Stomach smooth muscle (tissue), 2 donors: ENCODE data around the gene HDGFL2.

ENCODE experiments used
- H3K27ac ChIP-seq: one replicate; pipeline ENCODE4 v1.7.0; 2013; ENCODE audit warnings: mild to moderate bottlenecking, low read length, inconsistent platforms
- H3K27me3 ChIP-seq, 2 donors: one replicate each; pipeline ENCODE4 v1.7.0; 2013; ENCODE audit warnings: low read length in 2 of 2; ENCODE audit not compliant: insufficient read depth in 2 of 2, control insufficient read depth in 1 of 2
- H3K36me3 ChIP-seq, 2 donors: one replicate each; pipeline ENCODE4 v1.7.0; 2013; ENCODE audit warnings: low read length in 2 of 2; ENCODE audit not compliant: control insufficient read depth in 2 of 2, insufficient read depth in 2 of 2
- H3K4me1 ChIP-seq: one replicate; pipeline ENCODE4 v1.7.0; 2013; ENCODE audit warnings: low read length; ENCODE audit not compliant: control insufficient read depth, insufficient read depth
- H3K4me3 ChIP-seq, 2 donors: one replicate each; pipeline ENCODE4 v1.7.0; 2013; ENCODE audit warnings: low read length in 2 of 2
- H3K9ac ChIP-seq, 2 donors: one replicate each; pipeline ENCODE4 v1.7.0; 2013; ENCODE audit warnings: low read length in 2 of 2, mild to moderate bottlenecking in 1 of 2
- H3K9me3 ChIP-seq, 2 donors: one replicate each; pipeline ENCODE4 v1.7.0; 2013; ENCODE audit warnings: low read length in 2 of 2; ENCODE audit not compliant: control insufficient read depth in 2 of 2
- donor health status: healthy.
- donor health status: Pancreatic carcinoma.

The HDGFL2 gene

GRCh38 chr19:4446704-4447200 is 25.3 kb upstream of the HDGFL2 start:
- peaks cover 21% of the 10 kb centered on the region for H3K4me1 ChIP-seq
- H3K27me3 ChIP-seq: no peaks in the 10 kb centered on the region
- no peak overlapping the region for H3K4me3 ChIP-seq
- no peak overlapping the region for H3K9ac ChIP-seq
- H3K36me3 ChIP-seq: peaks cover 33 to 42% of the 10 kb centered on the region in 2 donors
- H3K9me3 ChIP-seq: no peaks in the 10 kb centered on the region
- no peak overlapping the region for H3K27ac ChIP-seq

GRCh38 chr19:4447327-4448146 is 24.6 kb upstream of the HDGFL2 start:
- Histone ChIP-seq H3K27me3 (no peaks in the 10 kb centered on the region), H3K36me3 (peaks cover 37 to 49% of the 10 kb centered on the region in 2 donors), H3K27ac (peak overlapping the region; percentile 74), H3K4me3 (no peak overlapping the region), H3K9me3 (no peaks in the 10 kb centered on the region), H3K4me1 (peaks cover 21% of the 10 kb centered on the region), H3K9ac (no peak overlapping the region)

DNA sequence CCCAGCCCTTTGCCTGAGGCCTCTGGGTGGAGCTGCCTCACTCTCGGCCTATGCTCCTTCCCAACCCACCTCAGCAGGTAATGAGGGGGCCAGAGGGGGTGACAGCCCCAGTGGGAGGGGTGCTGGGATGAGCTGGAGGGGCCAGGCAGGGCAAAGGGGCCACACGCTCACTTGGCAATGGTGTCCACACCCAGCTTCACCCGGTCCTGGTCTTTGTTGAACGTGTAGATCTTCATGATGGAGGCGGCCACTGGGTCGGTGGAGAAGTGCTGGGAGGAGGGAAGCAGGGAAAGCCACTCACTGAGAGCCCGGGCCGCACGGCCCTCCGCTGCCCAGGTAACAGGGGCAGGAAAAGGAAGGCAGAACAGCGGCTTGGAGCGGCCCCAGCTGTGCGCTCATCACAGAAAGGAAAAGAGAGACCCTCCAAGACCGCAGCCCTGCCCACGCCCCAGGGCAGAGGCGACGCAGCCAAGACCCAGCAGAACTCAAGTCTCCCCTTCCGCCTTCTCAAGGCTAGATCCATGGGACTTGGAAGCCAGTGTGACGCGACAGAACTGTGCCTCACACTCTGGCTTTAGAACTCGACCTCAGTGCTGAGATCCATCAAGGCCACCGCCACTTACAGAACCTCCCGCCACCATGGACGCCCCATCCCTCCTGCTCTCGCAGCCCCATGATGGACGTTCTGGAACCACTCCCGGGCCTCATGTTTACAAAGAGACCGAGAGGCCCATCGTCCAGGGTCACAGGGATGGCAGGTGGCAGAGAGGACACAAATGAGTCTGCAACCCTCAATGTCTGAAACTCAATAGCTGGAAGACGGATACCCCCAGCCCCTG is 23.7 kb upstream of the HDGFL2 start:
- Histone ChIP-seq H3K9ac (peak overlapping the region; percentile 32 to 42), H3K36me3 (peaks cover 45 to 56% of the 10 kb centered on the region in 2 donors), H3K4me3 (no peak overlapping the region), H3K4me1 (peaks cover 21% of the 10 kb centered on the region), H3K9me3 (no peaks in the 10 kb centered on the region), H3K27me3 (no peaks in the 10 kb centered on the region), H3K27ac (peak overlapping the region; percentile 74)

GRCh38 chr19:4449022-4449638 is 23.0 kb upstream of the HDGFL2 start:
- Histone ChIP-seq H3K27me3 (no peaks in the 10 kb centered on the region), H3K4me3 (no peak overlapping the region), H3K9ac (peak overlapping the region; percentile 32 to 42), H3K9me3 (no peaks in the 10 kb centered on the region), H3K27ac (peak overlapping the region; percentile 74), H3K4me1 (peaks cover 21% of the 10 kb centered on the region), H3K36me3 (peaks cover 50 to 58% of the 10 kb centered on the region in 2 donors)

DNA sequence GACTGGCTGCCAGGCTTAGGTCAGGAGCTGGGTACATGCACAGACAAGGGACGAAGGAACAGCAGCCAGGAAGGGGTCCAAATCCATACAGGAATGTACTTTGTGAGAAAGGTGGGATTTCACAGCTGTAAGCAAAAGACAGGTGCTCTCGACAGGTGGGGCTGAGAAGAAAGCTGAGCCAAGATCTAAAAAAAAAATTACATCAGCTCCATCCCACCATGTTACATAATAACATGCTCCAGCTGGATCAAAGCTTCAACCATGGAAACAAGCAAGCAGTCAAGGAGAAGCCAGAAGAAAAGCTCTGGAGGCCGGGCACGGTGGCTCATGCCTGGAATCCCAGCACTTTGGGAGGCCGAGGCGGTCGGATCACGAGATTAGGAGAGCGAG is 22.5 kb upstream of the HDGFL2 start:
- Histone ChIP-seq H3K27ac (peak overlapping the region; percentile 74), H3K4me3 (no peak overlapping the region), H3K36me3 (peaks cover 49 to 58% of the 10 kb centered on the region in 2 donors)

DNA sequence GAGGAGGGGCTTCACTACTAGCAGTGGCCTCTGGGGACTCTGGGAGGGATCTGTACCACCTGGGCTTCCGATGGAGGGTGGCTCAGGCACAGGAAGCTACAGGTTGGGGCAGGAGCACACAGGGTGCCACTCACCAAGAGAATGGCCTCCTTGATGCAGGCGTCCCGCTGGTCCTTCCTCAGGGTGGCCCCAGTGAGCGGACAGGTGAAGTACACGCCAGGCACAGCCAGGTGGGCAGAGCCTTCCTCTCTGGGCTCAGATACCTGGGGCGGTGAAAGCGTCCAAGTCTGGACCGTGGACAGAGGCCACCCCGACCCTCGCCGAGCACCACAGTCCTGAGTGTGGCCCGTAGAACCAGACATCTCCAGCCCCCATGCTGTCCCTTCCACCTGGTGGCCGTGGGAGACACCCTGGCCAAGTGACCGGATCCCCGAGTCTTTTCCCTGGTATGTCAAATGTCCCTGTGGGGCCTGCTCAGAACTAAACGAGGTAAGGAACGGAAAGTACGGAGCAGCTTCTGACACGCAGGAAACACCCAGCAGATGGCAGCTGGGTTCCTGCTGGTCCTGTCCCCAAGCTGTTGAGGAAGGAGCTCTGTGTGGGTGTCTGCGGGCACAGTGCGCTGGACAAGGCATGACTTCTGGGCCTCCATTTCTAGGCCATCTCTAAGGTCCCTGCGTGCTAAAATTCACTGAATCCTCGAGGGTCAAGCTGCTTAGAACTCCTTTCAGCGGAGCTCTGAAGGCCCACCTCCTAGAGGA is 19.7 kb upstream of the HDGFL2 start:
- no peak overlapping the region for H3K27ac ChIP-seq
- peaks cover 45% of the 10 kb centered on the region for H3K4me1 ChIP-seq
- no peaks in the 10 kb centered on the region for H3K9me3 ChIP-seq
- H3K27me3 ChIP-seq: no peaks in the 10 kb centered on the region
- no peak overlapping the region for H3K4me3 ChIP-seq
- H3K36me3 ChIP-seq: peaks cover 34 to 36% of the 10 kb centered on the region in 2 donors
- H3K9ac ChIP-seq: no peak overlapping the region

More for the DNA sequence above, 22.5 kb upstream of the HDGFL2 start:
- no peaks in the 10 kb centered on the region for H3K9me3 ChIP-seq
- no peak overlapping the region for H3K9ac ChIP-seq
- H3K27me3 ChIP-seq: no peaks in the 10 kb centered on the region
- peaks cover 22% of the 10 kb centered on the region for H3K4me1 ChIP-seq

- Histone ChIP-seq H3K4me3 (no peak overlapping the region), H3K36me3 (peaks cover 28% of the 10 kb centered on the region in 2 donors), H3K9ac (no peak overlapping the region), H3K4me1 (peaks cover 39% of the 10 kb centered on the region), H3K27ac (no peak overlapping the region), H3K9me3 (no peaks in the 10 kb centered on the region), H3K27me3 (no peaks in the 10 kb centered on the region)
Measured at GRCh38 chr19:4453232-4454179, 18.6 kb upstream of the HDGFL2 start.

DNA sequence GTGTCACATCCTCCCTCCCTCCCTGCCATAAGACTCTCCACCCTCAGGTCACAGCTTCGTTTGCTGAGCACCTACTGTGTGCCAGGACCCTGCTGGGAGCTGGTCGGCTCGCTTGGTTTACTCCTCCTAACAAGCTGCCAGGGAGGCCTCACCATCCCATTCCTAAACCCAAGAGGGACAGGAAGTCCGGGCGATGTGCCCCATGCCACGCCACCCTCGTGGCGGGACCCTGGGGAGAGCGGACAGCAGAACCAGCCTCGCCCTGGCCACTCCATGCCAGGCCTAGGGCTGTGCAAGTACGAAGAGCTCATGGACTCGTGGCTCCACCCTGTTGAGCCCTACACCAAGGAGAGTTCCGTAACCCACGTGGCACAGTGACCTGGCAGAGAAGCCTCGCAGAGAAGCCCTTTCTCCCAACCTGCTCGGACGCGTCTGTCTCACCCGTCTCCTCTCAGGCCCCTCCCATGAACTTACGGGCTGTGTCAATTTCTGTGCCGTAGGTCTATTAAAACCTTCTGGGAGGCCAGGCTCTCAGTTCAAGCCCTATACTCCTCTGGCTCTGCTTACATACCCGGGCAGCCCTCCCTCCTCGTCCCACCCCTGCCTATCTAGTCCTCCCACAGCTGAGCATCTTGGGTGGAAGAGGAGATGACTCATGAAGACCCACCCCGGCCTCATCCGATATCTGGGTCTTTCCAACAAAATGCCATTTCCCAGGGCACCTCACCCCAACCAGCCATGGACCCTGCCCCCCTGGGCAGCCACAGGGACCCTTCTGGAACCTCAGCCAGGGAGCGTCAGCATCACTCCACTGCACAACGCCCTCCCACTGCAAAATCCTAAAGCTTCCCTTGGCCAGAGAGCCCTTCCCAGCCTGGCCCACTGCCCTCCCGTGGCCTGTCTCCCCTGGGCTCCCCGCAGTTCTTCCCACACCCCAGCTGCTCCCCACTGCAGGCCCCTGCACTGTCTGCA is 17.1 kb upstream of the HDGFL2 start:
- Histone ChIP-seq H3K4me1 (peaks cover 26% of the 10 kb centered on the region), H3K9me3 (no peaks in the 10 kb centered on the region), H3K27ac (peak overlapping the region; percentile 41), H3K36me3 (peaks cover 27 to 28% of the 10 kb centered on the region in 2 donors), H3K27me3 (no peaks in the 10 kb centered on the region), H3K4me3 (peak overlapping the region in 1 of 2 donors; percentile 82), H3K9ac (peak overlapping the region; percentile 26 to 42)
